NCI-H2227 treated with DMSO at 0.1 percent for 48 hours (cell line): ENCODE measurements around the gene ARNT2.
A peak's percentile ranks its signal among the peaks of the same experiment; 100 is the strongest.

Source experiments
- DNase-seq: peaks from one replicate; lab custom pipeline; 2025; lab: John Stamatoyannopoulos, UW

The ARNT2 gene

GRCh38 chr15:80466543-80466942 is 62.4 kb downstream of the ARNT2 start:
- no peak for DNase-seq

GRCh38 chr15:80467311-80467714 is 63.1 kb downstream of the ARNT2 start:
- no peak for DNase-seq

GRCh38 chr15:80468796-80469195 is 64.6 kb downstream of the ARNT2 start:
- no peak for DNase-seq

GRCh38 chr15:80471881-80472280 is 67.7 kb downstream of the ARNT2 start:
- DNase-seq: no peak

- no peak for DNase-seq
Observed at GRCh38 chr15:80473286-80474223, 69.4 kb downstream of the ARNT2 start.

- no peak for DNase-seq
Observed at GRCh38 chr15:80474224-80475215, 70.3 kb downstream of the ARNT2 start.

GRCh38 chr15:80475572-80475971 is 71.4 kb downstream of the ARNT2 start:
- DNase-seq: no peak

GRCh38 chr15:80476036-80476435 is 71.9 kb downstream of the ARNT2 start:
- DNase-seq: no peak

GRCh38 chr15:80478075-80478474 is 73.9 kb downstream of the ARNT2 start:
- no peak for DNase-seq

GRCh38 chr15:80479191-80479590 is 75.0 kb downstream of the ARNT2 start:
- DNase-seq: no peak

- DNase-seq: no peak
Observed at GRCh38 chr15:80480171-80480811, 76.1 kb downstream of the ARNT2 start.

GRCh38 chr15:80480909-80481308 is 76.7 kb downstream of the ARNT2 start:
- no peak for DNase-seq

GRCh38 chr15:80482696-80483095 is 78.5 kb downstream of the ARNT2 start:
- DNase-seq: no peak

GRCh38 chr15:80483725-80484161 is 79.6 kb downstream of the ARNT2 start:
- no peak for DNase-seq

GRCh38 chr15:80484333-80484864 is 80.2 kb downstream of the ARNT2 start:
- DNase-seq: no peak

- DNase-seq: no peak
Observed at GRCh38 chr15:80485370-80486164, 81.4 kb downstream of the ARNT2 start.

GRCh38 chr15:80487839-80488390 is 83.7 kb downstream of the ARNT2 start:
- DNase-seq: no peak

GRCh38 chr15:80489030-80489594 is 84.9 kb downstream of the ARNT2 start:
- DNase-seq: peak; percentile 22

GRCh38 chr15:80490431-80490990 is 86.3 kb downstream of the ARNT2 start:
- DNase-seq: no peak
